ENCODE results near the gene PSTPIP1.

GRCh38 chr15:77018796-77019505 lies 24.0 kb downstream of the PSTPIP1 start:
- TF ChIP-seq CTCF (IDR thresholded peaks at IDR 0.05) = no peak
- no peak for TF ChIP-seq POLR2A (IDR thresholded peaks at IDR 0.05)
- TF ChIP-seq POLR2AphosphoS5 (IDR thresholded peaks at IDR 0.05; ENCODE audit: insufficient read depth in 1 of 2, low read depth in 1 of 2) = no peak

Measured in vagina (tissue), 2 donors.